GM19467 (cell line): ENCODE results near the gene SMIM13.

Source experiments
- ATAC-seq: cut with Tn5 transposase; IDR thresholded peaks from one replicate; pipeline ENCODE4 v1.9.1; 2021; ENCODE audit warnings: mild to moderate bottlenecking, moderate library complexity; ENCODE audit not compliant: unreplicated experiment

Gene SMIM13

GRCh38 chr6:11120271-11121005, 26.8 kb downstream of the SMIM13 start:
- ATAC-seq: no peak

GRCh38 chr6:11121851-11122250, 28.2 kb downstream of the SMIM13 start:
- ATAC-seq: no peak

GRCh38 chr6:11122380-11122779, 28.7 kb downstream of the SMIM13 start:
- no peak for ATAC-seq

- ATAC-seq: no peak
These were observed 30.3 kb downstream of the SMIM13 start for GRCh38 chr6:11123978-11124377.

GRCh38 chr6:11126876-11127275, 33.2 kb downstream of the SMIM13 start:
- ATAC-seq: no peak

- no peak for ATAC-seq
These were observed 35.0 kb downstream of the SMIM13 start for GRCh38 chr6:11128608-11129007.

- ATAC-seq: no peak
These were observed 36.4 kb downstream of the SMIM13 start for GRCh38 chr6:11129908-11130565.

GRCh38 chr6:11130605-11131004, 37.0 kb downstream of the SMIM13 start:
- no peak for ATAC-seq

GRCh38 chr6:11132194-11132888, 38.7 kb downstream of the SMIM13 start:
- no peak for ATAC-seq

GRCh38 chr6:11133281-11133680, 39.6 kb downstream of the SMIM13 start:
- ATAC-seq: no peak

- ATAC-seq: no peak
These were observed 43.2 kb downstream of the SMIM13 start for GRCh38 chr6:11136809-11137208.

GRCh38 chr6:11139051-11139960, 45.7 kb downstream of the SMIM13 start:
- ATAC-seq: no peak

GRCh38 chr6:11140056-11140455, 46.4 kb downstream of the SMIM13 start:
- ATAC-seq: no peak

GRCh38 chr6:11141295-11141694, 47.7 kb downstream of the SMIM13 start:
- ATAC-seq: no peak

GRCh38 chr6:11142296-11143027, 48.8 kb downstream of the SMIM13 start:
- ATAC-seq: no peak

GRCh38 chr6:11143394-11144371, 50.0 kb downstream of the SMIM13 start:
- no peak for ATAC-seq

GRCh38 chr6:11144393-11144851, 50.8 kb downstream of the SMIM13 start:
- ATAC-seq: no peak

- no peak for ATAC-seq
These were observed 52.6 kb downstream of the SMIM13 start for GRCh38 chr6:11146117-11146826.
